Keratinocyte (primary cell): ENCODE measurements around the gene SLC2A9. TPM values are rescaled to one million over a fixed set of nuclear protein-coding genes. Genes with fewer than 3 reads are reported as not detected.

ENCODE experiments used
- DNase-seq: peaks from one replicate; pipeline ENCODE4 v3.0.0-alpha.2; 2011; ENCODE audit warnings: low read depth, missing footprints, low spot score
- FAIRE-seq: peaks from 2 replicates; lab custom pipeline; 2011; peaks lifted over from hg19 to GRCh38; lab: Jason Lieb, UNC
- H2AFZ ChIP-seq: 2 replicates; pipeline ENCODE4 v1.6.0; 2012; ENCODE audit warnings: low read length, control low read depth, inconsistent platforms; ENCODE audit not compliant: control insufficient read depth
- H3K27ac ChIP-seq: 2 replicates; pipeline ENCODE4 v1.5.1; 2011; ENCODE audit warnings: low read length; ENCODE audit not compliant: control insufficient read depth, insufficient read depth
- H3K27me3 ChIP-seq: 3 replicates; pipeline ENCODE4 v1.6.0; 2011; ENCODE audit warnings: low read length; ENCODE audit not compliant: control insufficient read depth, insufficient read depth; ENCODE audit errors: extremely low read depth
- H3K36me3 ChIP-seq, 2 experiments: 2 replicates in 1 of 2; 3 replicates in 1 of 2; pipeline ENCODE4 v1.5.1; 2011; ENCODE audit warnings: low read length in 2 of 2, mild to moderate bottlenecking in 1 of 2; ENCODE audit not compliant: control insufficient read depth in 2 of 2, insufficient read depth in 2 of 2; ENCODE audit errors: extremely low read depth in 1 of 2
- H3K4me1 ChIP-seq: 3 replicates; pipeline ENCODE4 v1.5.1; 2011; ENCODE audit warnings: low read length; ENCODE audit not compliant: control insufficient read depth, insufficient read depth; ENCODE audit errors: extremely low read depth
- H3K4me2 ChIP-seq: 3 replicates; pipeline ENCODE4 v1.6.0; 2011; ENCODE audit warnings: low read depth, low read length; ENCODE audit not compliant: control insufficient read depth, insufficient read depth; ENCODE audit errors: extremely low read depth
- H3K4me3 ChIP-seq, 3 experiments: fragments of 200-600 bp in 1 of 3; sonication (generic) in 1 of 3; 2 replicates in 2 of 3; 3 replicates in 1 of 3; pipeline ENCODE4 v1.5.1; 2011 to 2016; ENCODE audit warnings: low read length in 3 of 3, mild to moderate bottlenecking in 3 of 3, control low read depth in 2 of 3, inconsistent platforms in 1 of 3, low read depth in 1 of 3, mixed read lengths in 1 of 3, mixed run types in 1 of 3, moderate library complexity in 1 of 3; ENCODE audit not compliant: control insufficient read depth in 2 of 3, insufficient read depth in 2 of 3; ENCODE audit errors: extremely low read depth in 1 of 3
- H3K79me2 ChIP-seq: 2 replicates; pipeline ENCODE4 v1.6.0; 2012; ENCODE audit warnings: low read length; ENCODE audit not compliant: control insufficient read depth, insufficient read depth
- H3K9ac ChIP-seq: 3 replicates; pipeline ENCODE4 v1.6.0; 2011; ENCODE audit warnings: low read length; ENCODE audit not compliant: control insufficient read depth, insufficient read depth; ENCODE audit errors: extremely low read depth
- H3K9me1 ChIP-seq: 3 replicates; pipeline ENCODE4 v1.6.0; 2011; ENCODE audit warnings: low read length; ENCODE audit not compliant: control insufficient read depth, insufficient read depth; ENCODE audit errors: extremely low read depth
- H3K9me3 ChIP-seq: 2 replicates; pipeline ENCODE4 v1.5.1; 2012; ENCODE audit warnings: low read depth, low read length; ENCODE audit not compliant: control insufficient read depth
- H4K20me1 ChIP-seq: 3 replicates; pipeline ENCODE4 v1.6.0; 2011; ENCODE audit warnings: low read length; ENCODE audit not compliant: control insufficient read depth, insufficient read depth; ENCODE audit errors: extremely low read depth
- CTCF ChIP-seq, 3 experiments: IDR thresholded peaks in 1 of 3; conservative IDR thresholded peaks in 1 of 3; optimal IDR thresholded peaks in 1 of 3; 2 replicates in 2 of 3; 3 replicates in 1 of 3; pipeline versions ENCODE3 to v1.5.1; 2011; ENCODE audit warnings: low read length in 3 of 3, mild to moderate bottlenecking in 3 of 3, moderate library complexity in 2 of 3, control low read depth in 1 of 3, inconsistent platforms in 1 of 3; ENCODE audit not compliant: insufficient read depth in 2 of 3; ENCODE audit errors: extremely low read depth in 1 of 3
- EZH2 ChIP-seq: IDR thresholded peaks from one replicate; pipeline ENCODE4 v1.6.1; 2012; ENCODE audit warnings: inconsistent platforms, mild to moderate bottlenecking, low read length, moderate library complexity
- dilution Hi-C: fragments of 300-500 bp; cut with MboI; formaldehyde crosslinking; loops from one replicate; pipeline ENCODE4 v1.7.0; 2020; ENCODE audit warnings: low sequenced_read_pairs; ENCODE audit not compliant: extremely low pct_ligation_motif_present
- polyA plus RNA-seq, 5 experiments: library from polyadenylated mRNA; depleted of rRNA in 3 of 5; stranded (reverse) in 3 of 5; stranded (forward) in 1 of 5; unstranded in 1 of 5; fragments of >200 nt; gene quantifications; 1 replicate in 1 of 5; 2 replicates in 3 of 5; 3 replicates in 1 of 5; pipeline versions ENCODE4 v1.2.1 to v1.2.3, GENCODE V29; 2011 to 2012; ENCODE audit warnings: missing spikeins in 2 of 5, low read depth in 1 of 5, low replicate concordance in 1 of 5

SLC2A9 gene
- polyA plus RNA-seq, 1 donor (not counting 4 experiments of a cell fraction or from before 2014, with no cell fraction given): 37.3 TPM

- H3K79me2 ChIP-seq: no peaks in the 10 kb centered on the region
- no peak for DNase-seq
- H3K4me1 ChIP-seq: peaks cover 13% of the 10 kb centered on the region
- H3K36me3 ChIP-seq: no peaks in the 10 kb centered on the region
- H3K27me3 ChIP-seq: no peaks in the 10 kb centered on the region
- dilution Hi-C loops: no loop called here
- no peaks in the 10 kb centered on the region for H3K9me3 ChIP-seq
- no peak for TF ChIP-seq CTCF (optimal IDR thresholded peaks at IDR 0.05 in 1 of 3, IDR thresholded peaks at IDR 0.05 in 1 of 3, conservative IDR thresholded peaks at IDR 0.05 in 1 of 3; ENCODE audit: extremely low read depth in 1 of 3, insufficient read depth in 2 of 3, low read length in 3 of 3)
- TF ChIP-seq EZH2: no peak
- H3K4me3 ChIP-seq: no peak overlapping the region
- no peak overlapping the region for H3K27ac ChIP-seq
- no peak overlapping the region for H2AFZ ChIP-seq
- H3K9me1 ChIP-seq: no peaks in the 10 kb centered on the region
- no peak overlapping the region for H3K4me2 ChIP-seq
- H3K9ac ChIP-seq: no peak overlapping the region
- no peak for FAIRE-seq
- no peaks in the 10 kb centered on the region for H4K20me1 ChIP-seq
Measured at GRCh38 chr4:10056334-10057022, 35.2 kb upstream of the SLC2A9 start.

- H3K27me3 ChIP-seq: no peaks in the 10 kb centered on the region
- no peak overlapping the region for H3K4me3 ChIP-seq
- no peaks in the 10 kb centered on the region for H4K20me1 ChIP-seq
- no peak overlapping the region for H3K27ac ChIP-seq
- no peak overlapping the region for H3K9ac ChIP-seq
- no peak overlapping the region for H3K4me2 ChIP-seq
- TF ChIP-seq EZH2 (no peak), CTCF (optimal IDR thresholded peaks at IDR 0.05 in 1 of 3, IDR thresholded peaks at IDR 0.05 in 1 of 3, conservative IDR thresholded peaks at IDR 0.05 in 1 of 3; ENCODE audit: extremely low read depth in 1 of 3, insufficient read depth in 2 of 3, low read length in 3 of 3) (no peak)
- dilution Hi-C loops: no loop called here
- H3K36me3 ChIP-seq: no peaks in the 10 kb centered on the region
- DNase-seq (no peak), FAIRE-seq (no peak)
- no peak overlapping the region for H2AFZ ChIP-seq
- no peaks in the 10 kb centered on the region for H3K9me3 ChIP-seq
- H3K9me1 ChIP-seq: no peaks in the 10 kb centered on the region
- H3K79me2 ChIP-seq: no peaks in the 10 kb centered on the region
- H3K4me1 ChIP-seq: peaks cover 10% of the 10 kb centered on the region
Measured at GRCh38 chr4:10055871-10056270, 34.6 kb upstream of the SLC2A9 start.
